HEK293T (cell line): Measurements from ENCODE around the gene YEATS4.
"Not testable (repeated sequence)": the region's sequence is repeated elsewhere in the genome, so short reads cannot be mapped to it uniquely, and the experiment has no call there.

Source experiments
- CTCF ChIA-PET: fragments of 350-600 bp; formaldehyde crosslinking; extraction: SDS; loops from one replicate; lab custom pipeline; 2021; ENCODE audit warnings: antibody characterized with exemption, inconsistent platforms; lab: Yijun Ruan, JAX
- POLR2A ChIA-PET: fragments of 350-600 bp; formaldehyde crosslinking; extraction: SDS; loops from one replicate; lab custom pipeline; 2020; ENCODE audit warnings: antibody characterized with exemption, inconsistent platforms; lab: Yijun Ruan, JAX
- DNase-seq: peaks from one replicate; pipeline ENCODE4 v3.0.0; 2012; ENCODE audit warnings: mixed read lengths; ENCODE audit errors: extremely low spot score
- ARNT ChIP-seq: fragments of 450-650 bp; IDR thresholded peaks from 2 replicates; pipeline ENCODE4 v1.6.1; 2017; ENCODE audit warnings: mild to moderate bottlenecking
- BHLHE40 ChIP-seq: fragments of 450-650 bp; IDR thresholded peaks from 2 replicates; pipeline ENCODE4 v1.6.1; 2016; ENCODE audit warnings: mild to moderate bottlenecking, moderate library complexity, borderline replicate concordance
- CTBP1 ChIP-seq: fragments of 450-650 bp; IDR thresholded peaks from 2 replicates; pipeline ENCODE4 v1.6.1; 2016; ENCODE audit warnings: borderline replicate concordance
- ELF4 ChIP-seq: fragments of 450-650 bp; IDR thresholded peaks from 2 replicates; pipeline ENCODE4 v1.6.1; 2017; ENCODE audit warnings: antibody characterized with exemption
- FOXA1 ChIP-seq: fragments of 450-650 bp; IDR thresholded peaks from 2 replicates; pipeline ENCODE4 v1.6.1; 2016; ENCODE audit warnings: mild to moderate bottlenecking
- FOXK2 ChIP-seq: fragments of 450-650 bp; IDR thresholded peaks from 2 replicates; pipeline ENCODE4 v1.6.1; 2016; ENCODE audit warnings: mild to moderate bottlenecking
- FOXM1 ChIP-seq: fragments of 450-650 bp; IDR thresholded peaks from 2 replicates; pipeline ENCODE4 v1.6.1; 2017; ENCODE audit warnings: mild to moderate bottlenecking, borderline replicate concordance
- HDGF ChIP-seq: fragments of 450-650 bp; IDR thresholded peaks from 2 replicates; pipeline ENCODE4 v1.6.1; 2017; ENCODE audit warnings: antibody characterized with exemption, borderline replicate concordance
- L3MBTL2 ChIP-seq: fragments of 450-650 bp; conservative IDR thresholded peaks from 2 replicates; pipeline ENCODE4 v1.6.1; 2016; ENCODE audit warnings: mild to moderate bottlenecking
- LEF1 ChIP-seq: fragments of 450-650 bp; IDR thresholded peaks from 2 replicates; pipeline ENCODE4 v1.6.1; 2017; ENCODE audit warnings: mild to moderate bottlenecking, borderline replicate concordance
- NFRKB ChIP-seq: fragments of 450-650 bp; IDR thresholded peaks from 2 replicates; pipeline ENCODE4 v1.6.1; 2016; ENCODE audit warnings: mild to moderate bottlenecking, moderate library complexity
- PKNOX1 ChIP-seq: fragments of 450-650 bp; IDR thresholded peaks from 2 replicates; pipeline ENCODE4 v1.6.1; 2016
- SP1 ChIP-seq: fragments of 450-650 bp; IDR thresholded peaks from 2 replicates; pipeline ENCODE4 v1.6.1; 2017
- SUZ12 ChIP-seq: fragments of 450-650 bp; IDR thresholded peaks from 2 replicates; pipeline ENCODE4 v1.6.1; 2016; ENCODE audit warnings: mild to moderate bottlenecking
- TARDBP ChIP-seq: fragments of 450-650 bp; IDR thresholded peaks from 2 replicates; pipeline ENCODE4 v1.6.1; 2016
- ZNF384 ChIP-seq: fragments of 450-650 bp; IDR thresholded peaks from 2 replicates; pipeline ENCODE4 v1.6.1; 2016

The YEATS4 gene

GRCh38 chr12:69359531-69360347 lies at the start of gene YEATS4:
Gene YEATS4 (plus strand): TSS chr12:69359743. CDS start chr12:69359973, 230 bp downstream.
- CTCF ChIA-PET, result no interaction called here
- POLR2A ChIA-PET, result interaction anchor here (0.7 kb wide), 1 partner anchor 221 kb away, joined by 3 read pairs; no protein-coding TSS in a partner anchor
- peak; percentile 91 for TF ChIP-seq PKNOX1
- no peak for TF ChIP-seq FOXM1
- no peak for TF ChIP-seq LEF1
- TF ChIP-seq L3MBTL2, result peak; percentile 93
- TF ChIP-seq FOXA1, result no peak
- TF ChIP-seq NFRKB, result no peak
- TF ChIP-seq TARDBP, result no peak
- TF ChIP-seq BHLHE40, result no peak
- TF ChIP-seq HDGF, result no peak
- TF ChIP-seq ELF4, result peak; percentile 65
- no peak for TF ChIP-seq SUZ12
- no peak for TF ChIP-seq FOXK2
- TF ChIP-seq SP1, result no peak
- TF ChIP-seq ARNT, result no peak
- TF ChIP-seq ZNF384, result 0 out of 2 replicates have a peak, but pooled peaks have one; percentile 70
- TF ChIP-seq CTBP1, result no peak

DNA sequence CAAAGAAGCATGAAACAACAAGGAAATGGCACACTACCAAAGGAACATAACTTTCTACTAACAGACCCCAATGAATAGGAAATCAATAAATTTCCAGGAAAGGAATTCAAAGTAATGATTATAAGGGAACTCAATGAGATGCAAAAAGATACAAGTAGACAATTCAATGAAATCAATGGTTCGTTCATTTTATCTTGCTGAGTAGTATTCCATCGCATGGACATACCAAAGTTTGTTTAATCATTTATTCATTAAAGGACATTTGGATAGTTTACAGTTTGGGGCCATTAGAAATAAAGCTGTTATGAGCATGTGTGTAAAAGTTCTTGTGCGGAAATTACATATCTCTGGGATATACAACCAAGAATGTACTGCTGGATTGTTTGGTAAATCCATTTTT lies 46.3 kb upstream of the YEATS4 start:
- no peak for DNase-seq
- ChIA-PET POLR2A (no interaction called here), CTCF (no interaction called here)
- no peak for TF ChIP-seq ELF4
- no peak for TF ChIP-seq FOXA1
- TF ChIP-seq SP1, result no peak
- no peak for TF ChIP-seq HDGF
- no peak for TF ChIP-seq CTBP1
- no peak for TF ChIP-seq ZNF384
- TF ChIP-seq FOXM1, result no peak
- TF ChIP-seq BHLHE40, result no peak
- TF ChIP-seq L3MBTL2, result no peak
- no peak for TF ChIP-seq PKNOX1
- no peak for TF ChIP-seq FOXK2
- TF ChIP-seq ARNT, result no peak
- no peak for TF ChIP-seq NFRKB

More at GRCh38 chr12:69359531-69360347, at the start of gene YEATS4:
- DNase-seq, result peak; percentile 89

- CTCF ChIA-PET, DNase-seq, POLR2A ChIA-PET: not testable (repeated sequence)
Measured at GRCh38 chr12:69316784-69317183, 42.8 kb upstream of the YEATS4 start.

GRCh38 chr12:69317233-69317632 lies 42.3 kb upstream of the YEATS4 start:
- DNase-seq, POLR2A ChIA-PET, CTCF ChIA-PET: not testable (repeated sequence)

DNA sequence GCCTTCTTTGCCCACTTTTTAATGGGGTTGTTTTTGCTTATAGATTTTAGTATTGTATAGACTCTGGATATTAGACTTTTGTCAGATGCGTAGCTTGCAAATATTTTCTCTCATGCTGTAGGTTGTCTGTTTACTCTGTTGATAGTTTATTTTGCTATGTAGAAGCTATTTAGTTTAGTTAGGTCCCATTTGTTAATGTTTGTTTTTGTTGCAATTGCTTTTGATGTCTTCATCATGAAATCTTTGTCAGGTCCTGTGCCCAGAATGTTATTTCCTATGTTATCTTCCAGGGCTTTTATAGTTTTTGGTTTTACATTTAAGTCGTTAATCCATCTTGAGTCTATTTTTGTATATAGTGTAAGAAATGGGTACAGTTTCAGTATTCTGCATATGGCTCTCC lies 41.3 kb upstream of the YEATS4 start:
- ChIA-PET POLR2A (no interaction called here), CTCF (no interaction called here)

GRCh38 chr12:69321351-69321750 lies 38.2 kb upstream of the YEATS4 start:
- ChIA-PET CTCF (no interaction called here), POLR2A (no interaction called here)
- DNase-seq, result no peak
- TF ChIP-seq L3MBTL2, result no peak
- TF ChIP-seq ARNT, result no peak
- no peak for TF ChIP-seq TARDBP
- no peak for TF ChIP-seq SP1
- no peak for TF ChIP-seq FOXK2
- TF ChIP-seq SUZ12, result no peak
- TF ChIP-seq FOXA1, result no peak
- no peak for TF ChIP-seq ELF4
- TF ChIP-seq BHLHE40, result no peak
- no peak for TF ChIP-seq LEF1
- no peak for TF ChIP-seq FOXM1

More for the DNA sequence above, 41.3 kb upstream of the YEATS4 start:
- no peak for DNase-seq
- TF ChIP-seq FOXA1 (no peak), FOXK2 (no peak), HDGF (no peak), SP1 (no peak), BHLHE40 (no peak), L3MBTL2 (no peak), ARNT (no peak), CTBP1 (no peak), ZNF384 (no peak), FOXM1 (no peak), NFRKB (no peak), ELF4 (no peak), TARDBP (no peak), PKNOX1 (no peak), LEF1 (no peak), SUZ12 (no peak)
